ENCODE measurements around the gene FUBP3. TPM values are rescaled to one million over a fixed set of nuclear protein-coding genes. Genes with fewer than 3 reads are reported as not detected.

The FUBP3 gene
- total and polyA plus RNA-seq, 4 donors: 22.9 to 44.6 (median 35.1) TPM

GRCh38 chr9:130590305-130590704, 10.9 kb downstream of the FUBP3 start:
- ATAC-seq (ENCODE audit: insufficient read depth, low FRiP score) (no peak), DNase-seq (no peak)
- H3K27ac ChIP-seq (ENCODE audit: low read depth in 1 of 2, low read length in 1 of 2): peak overlapping the region in 1 of 2 donors; percentile 56
- no peak overlapping the region for H3K9ac ChIP-seq (ENCODE audit: insufficient read depth in 1 of 2, low read length in 2 of 2)
- no peaks in the 10 kb centered on the region for H3K27me3 ChIP-seq (ENCODE audit: control insufficient read depth in 3 of 3, insufficient read depth in 3 of 3, low read length in 2 of 3)
- H3K9me3 ChIP-seq (ENCODE audit: control insufficient read depth in 4 of 4, insufficient read depth in 3 of 4, low read length in 3 of 4): no peaks in the 10 kb centered on the region
- TF ChIP-seq, protein P1, sequence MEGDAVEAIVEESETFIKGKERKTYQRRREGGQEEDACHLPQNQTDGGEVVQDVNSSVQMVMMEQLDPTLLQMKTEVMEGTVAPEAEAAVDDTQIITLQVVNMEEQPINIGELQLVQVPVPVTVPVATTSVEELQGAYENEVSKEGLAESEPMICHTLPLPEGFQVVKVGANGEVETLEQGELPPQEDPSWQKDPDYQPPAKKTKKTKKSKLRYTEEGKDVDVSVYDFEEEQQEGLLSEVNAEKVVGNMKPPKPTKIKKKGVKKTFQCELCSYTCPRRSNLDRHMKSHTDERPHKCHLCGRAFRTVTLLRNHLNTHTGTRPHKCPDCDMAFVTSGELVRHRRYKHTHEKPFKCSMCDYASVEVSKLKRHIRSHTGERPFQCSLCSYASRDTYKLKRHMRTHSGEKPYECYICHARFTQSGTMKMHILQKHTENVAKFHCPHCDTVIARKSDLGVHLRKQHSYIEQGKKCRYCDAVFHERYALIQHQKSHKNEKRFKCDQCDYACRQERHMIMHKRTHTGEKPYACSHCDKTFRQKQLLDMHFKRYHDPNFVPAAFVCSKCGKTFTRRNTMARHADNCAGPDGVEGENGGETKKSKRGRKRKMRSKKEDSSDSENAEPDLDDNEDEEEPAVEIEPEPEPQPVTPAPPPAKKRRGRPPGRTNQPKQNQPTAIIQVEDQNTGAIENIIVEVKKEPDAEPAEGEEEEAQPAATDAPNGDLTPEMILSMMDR (IDR thresholded peaks at IDR 0.05; ENCODE audit: control extremely low read depth, extremely low read depth): no peak
- 91 to 92% methylated on average over 3 of the region's 3 CpGs for WGBS, 2 donors
- no peak overlapping the region for H3K4me3 ChIP-seq
- H3K4me1 ChIP-seq (ENCODE audit: control insufficient read depth in 5 of 5, insufficient read depth in 5 of 5, low read length in 5 of 5): peaks cover 0 to 24% (median 0%) of the 10 kb centered on the region in 5 donors
- peaks cover 0 to 6% (median 3%) of the 10 kb centered on the region in 4 donors for H3K36me3 ChIP-seq (ENCODE audit: control insufficient read depth in 4 of 4, insufficient read depth in 4 of 4, low read length in 4 of 4)

GRCh38 chr9:130593020-130593419, 13.6 kb downstream of the FUBP3 start:
- ATAC-seq (ENCODE audit: insufficient read depth, low FRiP score): no peak
- peaks cover 3 to 17% (median 11%) of the 10 kb centered on the region in 4 donors for H3K36me3 ChIP-seq (ENCODE audit: control insufficient read depth in 4 of 4, insufficient read depth in 4 of 4, low read length in 4 of 4)
- H3K4me1 ChIP-seq (ENCODE audit: control insufficient read depth in 5 of 5, insufficient read depth in 5 of 5, low read length in 5 of 5): peaks cover 0 to 18% (median 0%) of the 10 kb centered on the region in 5 donors
- H3K27ac ChIP-seq (ENCODE audit: low read depth in 1 of 2, low read length in 1 of 2): no peak overlapping the region
- TF ChIP-seq, protein P1 (IDR thresholded peaks at IDR 0.05; ENCODE audit: control extremely low read depth, extremely low read depth): no peak
- no peak overlapping the region for H3K9ac ChIP-seq (ENCODE audit: insufficient read depth in 1 of 2, low read length in 2 of 2)
- DNase-seq: no peak
- WGBS, 2 donors: 93% methylated on average over 2 of the region's 2 CpGs
- H3K4me3 ChIP-seq: no peak overlapping the region
- H3K27me3 ChIP-seq (ENCODE audit: control insufficient read depth in 3 of 3, insufficient read depth in 3 of 3, low read length in 2 of 3): no peaks in the 10 kb centered on the region
- H3K9me3 ChIP-seq (ENCODE audit: control insufficient read depth in 4 of 4, insufficient read depth in 3 of 4, low read length in 3 of 4): no peaks in the 10 kb centered on the region

DNA sequence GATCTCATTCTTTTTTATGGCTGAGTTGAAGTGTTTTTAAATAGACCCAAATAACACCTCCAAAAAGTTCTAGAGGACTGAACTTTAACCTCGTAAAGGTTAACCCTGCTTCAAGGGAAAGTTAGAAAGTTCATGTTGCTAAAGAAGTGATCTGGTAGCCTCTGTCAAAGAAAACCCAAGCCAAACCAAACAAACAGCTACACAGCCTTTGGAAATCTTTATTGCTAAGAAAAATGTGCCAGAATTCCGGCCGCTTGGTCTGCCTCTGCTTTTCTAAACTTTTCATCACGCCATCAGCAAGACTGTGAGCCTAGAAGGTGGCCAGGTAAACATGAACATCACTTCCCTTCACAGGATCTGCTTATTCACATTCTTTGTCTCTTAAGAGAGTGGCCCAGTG, 17.9 kb downstream of the FUBP3 start:
- H3K9me3 ChIP-seq (ENCODE audit: control insufficient read depth in 4 of 4, insufficient read depth in 3 of 4, low read length in 3 of 4): no peaks in the 10 kb centered on the region
- 92 to 93% methylated on average over 4 of the region's 4 CpGs for WGBS, 2 donors
- H3K4me3 ChIP-seq: no peak overlapping the region
- no peaks in the 10 kb centered on the region for H3K27me3 ChIP-seq (ENCODE audit: control insufficient read depth in 3 of 3, insufficient read depth in 3 of 3, low read length in 2 of 3)
- peaks cover 7 to 18% (median 18%) of the 10 kb centered on the region in 4 donors for H3K36me3 ChIP-seq (ENCODE audit: control insufficient read depth in 4 of 4, insufficient read depth in 4 of 4, low read length in 4 of 4)
- H3K9ac ChIP-seq (ENCODE audit: insufficient read depth in 1 of 2, low read length in 2 of 2): no peak overlapping the region
- TF ChIP-seq, protein P1 (IDR thresholded peaks at IDR 0.05; ENCODE audit: control extremely low read depth, extremely low read depth): no peak
- no peak overlapping the region for H3K27ac ChIP-seq (ENCODE audit: low read depth in 1 of 2, low read length in 1 of 2)
- peaks cover 0 to 2% (median 0%) of the 10 kb centered on the region in 5 donors for H3K4me1 ChIP-seq (ENCODE audit: control insufficient read depth in 5 of 5, insufficient read depth in 5 of 5, low read length in 5 of 5)
- ATAC-seq (ENCODE audit: insufficient read depth, low FRiP score) (no peak), DNase-seq (no peak)

DNA sequence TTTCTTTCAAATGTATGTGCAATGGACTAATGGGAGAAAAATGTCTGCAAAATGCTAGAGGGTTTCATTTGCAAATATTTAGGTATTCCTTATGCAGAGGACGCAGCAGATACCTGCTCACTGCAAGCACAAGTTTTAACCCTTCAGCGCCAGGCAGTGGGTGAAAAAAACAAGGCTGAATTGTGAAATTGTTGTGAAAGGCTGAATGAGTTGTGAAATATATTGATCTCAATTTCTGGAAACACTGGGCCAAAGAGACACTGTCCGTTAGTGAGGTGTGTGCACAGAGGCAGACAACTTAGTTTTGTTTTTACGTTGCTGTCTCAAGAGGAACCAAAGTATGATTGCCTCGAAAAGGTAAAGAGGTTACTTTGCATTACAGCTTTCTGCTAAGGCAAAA, 18.8 kb downstream of the FUBP3 start:
- TF ChIP-seq, protein P1 (IDR thresholded peaks at IDR 0.05; ENCODE audit: control extremely low read depth, extremely low read depth): no peak
- no peak overlapping the region for H3K9ac ChIP-seq (ENCODE audit: insufficient read depth in 1 of 2, low read length in 2 of 2)
- no peaks in the 10 kb centered on the region for H3K27me3 ChIP-seq (ENCODE audit: control insufficient read depth in 3 of 3, insufficient read depth in 3 of 3, low read length in 2 of 3)
- H3K27ac ChIP-seq (ENCODE audit: low read depth in 1 of 2, low read length in 1 of 2): no peak overlapping the region
- H3K9me3 ChIP-seq (ENCODE audit: control insufficient read depth in 4 of 4, insufficient read depth in 3 of 4, low read length in 3 of 4): no peaks in the 10 kb centered on the region
- H3K4me1 ChIP-seq (ENCODE audit: control insufficient read depth in 5 of 5, insufficient read depth in 5 of 5, low read length in 5 of 5): no peaks in the 10 kb centered on the region
- no peak for DNase-seq
- peaks cover 7 to 19% (median 18%) of the 10 kb centered on the region in 4 donors for H3K36me3 ChIP-seq (ENCODE audit: control insufficient read depth in 4 of 4, insufficient read depth in 4 of 4, low read length in 4 of 4)
- WGBS, 2 donors: 74 to 92% methylated on average over 5 of the region's 5 CpGs
- H3K4me3 ChIP-seq: no peak overlapping the region
- ATAC-seq (ENCODE audit: insufficient read depth, low FRiP score): no peak
